NCI-H2171 treated with DMSO at 0.1 percent for 48 hours (cell line): Measurements from ENCODE around the gene LMBRD1.
A peak's percentile ranks its signal among the peaks of the same experiment; 100 is the strongest.
"Not testable (repeated sequence)": the region's sequence is repeated elsewhere in the genome, so short reads cannot be mapped to it uniquely, and the experiment has no call there.

Experiments
- DNase-seq: peaks from one replicate; lab custom pipeline; 2025; lab: John Stamatoyannopoulos, UW

LMBRD1 gene

DNA sequence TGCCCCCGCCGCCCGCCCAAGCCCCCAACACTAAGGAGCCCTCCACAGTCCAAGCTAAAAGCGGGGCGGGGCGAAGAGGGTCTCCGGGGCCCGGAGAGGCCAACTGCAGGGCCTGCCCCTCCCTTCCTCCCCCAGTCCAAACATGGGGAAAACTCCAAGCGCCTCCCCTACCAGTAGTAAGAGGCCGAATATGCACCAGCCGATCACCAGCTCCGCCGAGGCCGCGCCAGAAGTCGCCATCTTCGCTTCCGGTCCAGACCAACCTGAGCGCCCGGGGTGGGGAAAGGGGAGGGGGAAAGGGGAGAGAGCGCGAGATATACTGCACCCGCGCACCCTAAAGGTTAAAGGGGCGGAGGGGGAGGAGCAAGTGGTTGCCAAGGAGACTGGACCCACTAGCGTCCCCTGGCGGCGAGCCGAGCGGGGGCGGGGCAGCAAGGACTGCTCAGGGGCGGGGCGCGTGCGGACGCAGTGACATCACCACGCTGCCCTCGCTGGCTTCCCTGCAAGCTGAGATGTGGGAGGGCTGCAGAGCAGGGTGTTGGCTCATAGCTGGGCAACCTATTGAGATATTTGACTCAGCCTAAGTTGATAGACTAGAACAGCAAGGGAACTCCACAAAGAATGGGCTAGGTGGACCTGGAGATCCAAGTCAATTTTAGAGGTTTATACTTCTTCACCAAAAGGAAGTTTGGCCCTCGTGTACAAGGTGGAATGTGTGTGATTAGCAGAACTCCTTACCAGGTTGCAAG, at the start of gene LMBRD1:
Gene LMBRD1, minus strand, starts transcription at position 369 of the 749 bp plus-strand sequence. Its CDS starts 129 bp downstream, at position 240.
- peak; percentile 97 for DNase-seq

DNA sequence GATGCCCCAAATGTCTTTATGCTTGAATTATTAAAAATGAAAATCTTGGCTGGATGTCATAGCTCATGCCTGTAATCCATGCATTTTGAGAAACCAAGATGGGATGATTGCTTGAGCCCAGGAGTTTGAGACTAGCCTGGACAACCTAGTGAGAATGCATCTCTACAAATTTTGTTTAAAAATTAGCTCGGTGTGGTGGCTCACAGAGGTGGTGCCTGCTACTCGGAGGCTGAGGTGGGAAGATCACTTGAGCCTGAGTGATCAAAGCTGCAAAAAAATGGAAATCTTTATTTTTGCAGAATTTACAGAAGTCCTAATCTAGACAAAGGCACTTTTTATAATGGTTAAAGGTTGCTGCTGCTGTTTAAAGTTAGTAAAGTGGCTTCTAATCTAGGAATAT, 49.5 kb upstream of the LMBRD1 start:
- DNase-seq: no peak

DNA sequence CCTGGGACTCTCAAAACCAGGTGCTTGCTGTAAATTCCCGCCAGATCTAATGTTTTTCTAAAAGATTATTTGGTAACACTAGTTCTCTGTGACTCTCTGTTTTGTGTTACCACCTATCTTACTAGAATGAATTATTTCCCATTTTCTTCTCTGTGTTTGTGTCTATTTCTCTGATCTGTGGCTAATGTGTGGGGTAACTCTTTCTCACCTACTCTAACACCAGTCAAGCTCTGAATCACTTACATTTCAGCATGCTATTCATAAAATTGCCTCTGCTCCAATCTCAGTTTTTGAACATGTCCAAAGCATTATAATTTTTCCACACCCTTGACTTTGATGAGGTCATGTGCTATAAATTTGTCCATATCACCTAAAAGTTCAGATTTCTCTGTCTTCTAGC, 46.4 kb upstream of the LMBRD1 start:
- no peak for DNase-seq

DNA sequence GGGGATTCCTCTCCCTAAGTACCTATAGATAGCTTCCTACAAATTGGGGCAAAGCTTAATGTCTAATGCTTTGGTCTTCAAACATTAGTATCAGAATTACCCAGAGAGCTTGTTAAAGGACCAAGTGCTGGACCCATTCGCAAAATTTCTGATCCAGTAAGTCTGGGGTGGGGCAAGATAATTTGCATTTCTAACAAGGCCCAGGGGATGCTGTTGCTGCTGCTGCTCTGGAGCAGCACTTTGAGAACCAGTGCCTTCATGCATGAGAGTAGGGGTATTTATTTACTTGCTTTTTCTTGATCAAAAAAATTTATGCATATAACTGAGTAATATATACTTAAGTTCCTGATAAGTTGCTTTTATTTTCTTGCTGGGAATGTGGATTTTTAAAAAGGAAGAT, 45.1 kb upstream of the LMBRD1 start:
- DNase-seq: no peak

DNA sequence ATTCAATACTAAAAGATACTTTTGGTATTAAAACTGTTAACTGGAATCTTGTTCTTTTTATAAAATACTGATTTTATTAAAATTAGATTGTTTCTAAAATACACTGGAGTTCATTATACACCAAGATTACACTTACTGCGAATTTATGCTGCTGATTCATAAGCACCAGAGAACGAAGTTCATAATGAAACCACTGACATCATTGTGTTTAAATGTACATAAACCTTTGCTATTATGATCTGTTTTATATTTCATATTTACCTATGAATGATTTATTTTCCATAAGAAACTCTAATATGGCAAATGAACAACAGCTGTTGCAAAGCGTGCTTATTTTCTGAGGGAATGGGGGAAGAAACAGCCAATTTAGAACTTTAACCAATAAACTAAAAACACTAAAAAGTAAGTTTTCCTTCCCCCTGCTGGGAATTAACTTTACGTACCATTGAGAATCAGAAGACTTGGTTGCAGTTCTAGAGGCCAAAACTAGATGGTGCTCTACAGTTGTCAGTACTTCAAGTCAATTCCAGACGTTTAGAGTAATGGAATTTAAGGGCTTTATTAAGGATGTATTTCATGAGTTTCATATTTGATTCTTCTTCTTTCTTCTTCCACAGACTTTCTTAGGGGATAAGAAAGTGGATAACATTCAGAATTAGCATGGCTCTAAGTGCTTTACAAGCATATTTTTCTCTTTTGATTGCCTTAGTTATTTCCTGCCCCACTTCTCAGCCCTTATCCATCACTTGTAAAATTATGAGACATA, 38.8 kb upstream of the LMBRD1 start:
- peak; percentile 79 for DNase-seq

DNA sequence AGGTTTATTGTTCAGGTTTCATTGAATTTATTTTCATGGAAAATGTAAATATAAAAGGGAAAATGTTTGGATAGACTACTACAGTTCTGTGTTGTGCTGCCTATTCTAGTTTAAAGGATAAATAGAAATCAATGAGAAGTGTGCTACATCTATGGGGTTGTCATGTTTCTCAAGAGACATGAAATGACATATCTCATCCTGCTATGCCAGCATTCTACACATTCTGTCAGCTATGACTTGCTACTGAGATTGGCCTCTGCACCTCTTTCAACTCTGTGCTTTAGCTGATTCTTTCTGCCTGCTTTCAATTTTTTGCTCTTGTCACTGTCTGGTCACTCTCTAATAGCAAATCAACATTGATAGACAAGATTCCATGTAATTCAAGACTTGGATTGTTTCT, 35.7 kb upstream of the LMBRD1 start:
- DNase-seq: no peak

DNA sequence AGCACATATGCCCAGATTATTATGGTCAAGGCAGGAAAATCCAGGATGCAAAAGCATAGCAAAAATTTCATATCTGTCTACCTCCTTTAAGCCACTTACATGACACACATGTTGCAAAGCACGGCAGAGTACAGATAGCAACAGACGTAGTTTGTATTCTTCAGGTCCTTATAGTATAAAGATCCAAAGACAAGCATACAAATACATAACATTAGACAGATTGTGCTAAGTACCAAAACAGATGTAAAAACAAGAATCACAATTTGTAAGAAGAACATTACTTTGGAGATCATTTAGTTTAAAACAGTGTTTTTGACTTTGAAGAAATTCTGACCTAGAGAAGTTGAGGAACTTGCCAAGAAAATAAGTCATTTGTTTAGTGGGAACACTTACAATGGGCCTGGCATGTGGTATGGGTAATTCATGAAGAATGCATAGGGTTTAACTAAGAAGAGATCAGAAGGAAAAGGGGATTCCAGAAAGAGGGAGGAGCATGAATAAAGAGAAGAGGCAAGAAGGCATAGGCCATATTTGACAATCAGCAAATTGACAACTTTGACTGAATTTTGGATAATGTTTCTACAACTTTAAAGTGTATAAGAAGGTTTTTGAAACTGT, 30.6 kb upstream of the LMBRD1 start:
- DNase-seq: no peak

DNA sequence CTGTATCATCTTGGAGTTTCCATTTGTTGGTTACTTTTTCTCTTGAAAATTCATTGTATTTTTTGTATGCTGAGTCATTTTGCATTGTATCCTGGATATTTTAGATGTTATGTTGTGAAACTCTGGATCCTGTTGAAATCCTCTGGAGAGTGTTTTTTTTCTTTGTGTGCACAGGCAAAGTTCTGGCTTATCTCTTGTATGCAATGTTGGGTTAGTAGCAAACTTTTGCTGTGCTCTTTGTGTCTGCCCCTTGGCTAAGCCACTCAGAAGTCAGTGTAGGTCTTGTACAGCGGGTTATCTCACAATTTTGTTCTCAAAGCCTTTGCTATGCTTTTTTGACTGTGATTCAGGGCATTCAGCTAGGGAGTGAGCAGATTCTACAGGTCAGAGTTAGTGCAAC, 29.1 kb upstream of the LMBRD1 start:
- DNase-seq: no peak

DNA sequence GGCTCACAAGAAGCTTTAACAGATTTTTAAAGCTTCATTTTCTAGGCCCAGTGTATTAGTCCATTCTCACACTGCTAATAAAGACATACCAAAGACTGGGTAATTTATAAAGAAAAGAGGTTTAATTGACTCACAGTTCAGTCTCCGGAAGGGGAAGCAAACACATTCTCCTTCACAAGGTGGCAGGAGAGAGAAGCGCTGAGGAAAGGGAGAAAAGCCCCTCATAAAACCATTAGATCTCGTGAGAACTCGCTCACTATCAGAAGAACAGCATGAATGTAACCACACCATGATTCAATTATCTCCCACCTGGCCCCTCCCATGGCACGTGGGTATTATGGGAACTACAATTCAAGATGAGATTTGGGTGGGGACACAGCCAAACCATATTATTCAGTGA, 27.5 kb upstream of the LMBRD1 start:
- not testable (repeated sequence) for DNase-seq

DNA sequence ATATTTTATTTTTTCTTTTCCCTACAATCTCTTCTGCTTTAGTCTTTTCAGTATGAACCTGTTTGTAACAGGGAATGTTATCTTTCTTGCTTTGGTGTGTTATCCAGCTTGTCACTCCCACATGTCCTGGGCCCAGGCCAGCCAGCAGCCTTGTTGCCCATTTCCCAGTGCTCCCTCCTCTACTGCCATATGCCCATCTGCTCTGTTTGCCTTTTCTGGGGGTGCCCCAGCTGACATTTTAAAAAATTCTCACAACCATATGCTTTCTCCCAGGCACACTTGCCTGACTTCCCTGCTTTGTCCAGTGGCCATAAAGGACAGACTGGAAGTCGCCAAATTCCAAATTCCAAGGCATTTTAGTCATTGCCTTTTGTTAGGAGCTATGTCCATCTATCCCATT, 23.6 kb upstream of the LMBRD1 start:
- DNase-seq: peak; percentile 51

DNA sequence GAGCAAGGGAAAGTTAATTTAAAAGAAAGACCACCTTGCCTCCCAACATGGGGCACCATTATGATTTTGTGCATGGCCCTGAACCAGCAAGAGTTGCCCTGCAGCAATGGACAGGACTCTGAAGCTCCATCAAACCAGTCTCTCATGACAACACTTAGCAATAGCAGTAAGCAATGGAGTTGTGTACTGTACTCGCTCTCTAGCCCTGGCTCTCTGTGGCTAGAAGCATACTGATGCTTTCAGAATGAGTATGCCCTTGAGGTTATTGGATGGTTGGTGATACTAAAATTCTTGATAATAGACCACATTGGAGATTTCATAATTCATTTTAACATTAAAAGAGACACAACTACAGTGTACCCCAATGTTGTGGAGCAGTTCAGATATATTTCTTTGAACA, 23.2 kb upstream of the LMBRD1 start:
- no peak for DNase-seq

DNA sequence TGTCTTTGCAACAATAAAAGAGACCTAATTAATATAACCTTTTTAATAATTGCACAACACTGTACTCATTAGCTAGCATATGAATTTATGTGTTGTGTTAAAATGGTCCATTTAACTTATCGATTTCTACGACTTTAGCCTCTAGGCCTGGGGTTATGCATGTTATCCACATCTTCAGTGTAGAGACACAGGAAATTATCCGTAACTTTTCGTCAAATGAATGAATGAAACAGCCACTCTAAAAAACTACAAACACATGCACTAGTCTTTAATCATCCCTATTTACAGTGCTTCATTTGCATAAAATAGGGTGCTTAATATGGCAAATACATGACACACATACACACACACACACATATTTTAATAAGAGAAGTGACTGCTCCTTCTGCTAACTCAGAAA, 22.3 kb upstream of the LMBRD1 start:
- DNase-seq: no peak

DNA sequence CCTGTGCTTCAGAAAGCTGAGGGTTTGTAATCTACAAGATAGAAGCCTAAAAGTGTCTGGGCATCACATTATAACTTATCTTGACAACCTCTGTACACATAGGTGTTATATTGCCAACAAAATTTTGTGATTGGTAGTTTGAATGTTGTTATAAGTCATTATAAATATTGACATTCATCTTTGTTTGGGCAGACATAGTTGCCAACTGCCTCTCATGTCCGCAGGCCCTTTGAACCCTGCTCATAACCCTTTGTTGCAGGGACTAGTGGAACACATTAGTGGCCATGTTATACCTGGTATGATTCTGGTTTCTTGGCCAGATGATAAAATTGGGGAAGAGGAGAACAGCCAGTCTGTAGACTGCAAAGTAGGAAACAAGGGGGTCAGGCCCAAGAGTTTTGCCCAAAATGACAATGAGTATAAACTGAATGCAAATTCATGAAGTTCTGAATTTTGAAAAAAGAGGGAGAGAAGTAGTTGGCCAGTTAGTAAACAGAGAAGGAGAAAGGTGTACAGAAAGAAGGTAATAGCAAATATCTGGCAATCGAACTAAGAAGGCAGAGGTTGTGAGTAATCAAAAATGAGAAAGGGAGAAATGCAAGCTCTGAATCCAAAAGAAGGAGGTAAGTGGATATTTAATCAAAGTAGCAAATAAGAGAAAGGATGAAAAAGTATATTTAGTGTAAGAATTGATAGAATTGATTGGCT, 21.6 kb upstream of the LMBRD1 start:
- no peak for DNase-seq

DNA sequence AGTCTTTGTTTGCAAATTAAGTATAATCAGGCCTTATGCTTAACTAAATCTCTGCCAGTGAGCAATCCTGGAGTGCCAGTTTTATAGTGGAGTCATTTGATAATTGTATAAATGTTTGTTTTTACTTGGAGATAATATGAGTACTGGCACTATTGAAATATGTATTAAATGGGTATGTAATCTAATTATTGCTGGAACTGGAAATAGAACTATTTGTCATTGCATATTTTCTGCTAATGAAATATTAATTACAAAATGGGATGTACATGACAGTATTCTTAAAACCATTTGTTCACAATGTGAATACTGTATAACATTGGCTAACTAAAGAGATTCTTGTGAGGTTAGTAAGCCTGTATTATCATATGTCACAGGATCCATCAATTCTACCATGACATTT, 20.5 kb upstream of the LMBRD1 start:
- no peak for DNase-seq

DNA sequence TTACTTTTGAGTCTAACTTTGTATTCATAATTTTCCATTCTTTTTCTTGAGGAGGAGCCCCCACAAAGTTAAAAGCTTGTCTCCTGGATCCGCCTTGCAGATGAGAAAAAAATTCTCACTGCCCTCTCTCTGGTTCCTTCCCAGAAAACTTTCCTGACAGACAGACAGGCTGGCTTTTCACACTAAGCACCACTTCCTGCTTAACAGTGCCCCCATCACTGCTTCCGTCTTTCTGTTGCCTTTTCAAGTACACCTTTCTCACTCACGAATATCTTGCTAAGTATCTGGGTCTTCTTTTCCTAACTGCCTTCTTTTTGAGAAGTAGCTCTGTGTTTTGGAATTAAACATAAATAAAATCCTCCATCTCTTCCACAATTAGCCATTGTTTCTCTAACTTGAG, 19.8 kb upstream of the LMBRD1 start:
- DNase-seq: no peak

DNA sequence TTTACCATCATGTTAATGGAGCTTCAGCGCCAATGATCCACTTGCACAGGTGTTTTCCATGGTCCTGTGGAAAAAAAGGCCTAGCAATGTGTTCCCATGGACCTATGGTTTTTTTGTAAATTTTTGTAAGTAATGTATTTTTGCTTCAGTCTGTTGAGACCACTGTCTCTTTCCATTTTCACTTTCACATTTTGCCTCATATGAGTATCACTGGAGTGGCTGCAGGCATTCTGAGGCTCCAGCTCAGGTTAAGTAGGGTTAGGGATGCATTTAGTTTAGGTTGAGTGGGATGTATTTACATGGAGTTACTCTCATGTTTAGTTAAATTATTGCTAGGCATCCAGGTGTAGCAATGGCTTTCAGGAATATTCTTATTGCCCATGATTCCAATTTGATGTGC, 19.2 kb upstream of the LMBRD1 start:
- no peak for DNase-seq

DNA sequence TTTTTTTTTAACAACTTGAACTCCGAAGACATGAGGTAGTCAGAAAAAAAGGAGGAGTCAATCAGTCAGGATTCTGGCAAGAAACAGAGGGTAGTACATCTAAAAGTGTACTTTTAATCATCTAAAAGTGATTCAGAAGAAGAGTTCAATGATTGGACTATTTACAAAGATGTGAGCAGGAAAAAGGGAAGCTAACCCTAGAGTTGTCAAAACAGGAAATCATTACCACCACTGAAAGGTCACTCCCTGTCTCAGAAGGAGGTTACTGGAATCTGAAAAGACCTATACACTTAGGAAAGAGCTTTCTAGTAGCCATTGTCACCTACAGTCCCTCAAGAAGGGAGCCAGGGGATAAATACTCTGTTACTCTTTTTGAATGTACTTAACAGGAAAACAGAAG, 16.7 kb upstream of the LMBRD1 start:
- no peak for DNase-seq

DNA sequence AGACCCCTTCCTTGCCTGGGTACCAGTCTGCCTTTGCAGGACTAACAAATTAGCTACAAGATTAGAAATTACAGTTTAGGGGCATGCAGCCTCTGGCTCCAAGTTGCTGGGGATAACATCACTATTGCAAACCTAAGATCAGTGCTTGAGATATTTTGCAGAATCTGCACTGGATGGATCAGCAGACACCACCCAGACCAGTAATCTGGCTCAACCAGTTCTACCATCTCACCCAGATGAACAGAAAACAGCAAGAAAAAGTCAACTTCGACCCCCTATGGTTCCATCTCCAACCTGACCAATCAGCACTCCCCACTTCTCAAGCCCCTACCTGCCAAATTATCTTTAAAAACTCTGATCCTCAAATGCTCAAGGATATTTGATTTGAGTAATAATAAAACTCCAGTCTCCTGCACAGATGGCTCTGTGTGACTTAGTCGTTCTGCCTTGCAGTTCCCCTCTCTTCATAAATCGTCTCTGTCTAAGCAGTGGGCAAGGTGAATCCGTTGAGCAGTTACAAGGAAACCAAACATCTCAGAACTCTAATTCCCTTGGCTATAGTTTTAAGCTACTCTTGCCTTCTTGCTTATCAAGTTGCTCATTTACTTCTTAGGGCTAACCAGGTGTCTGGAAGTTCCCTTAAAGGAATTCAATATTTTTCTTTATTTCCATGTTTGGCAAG, 16.1 kb upstream of the LMBRD1 start:
- no peak for DNase-seq

DNA sequence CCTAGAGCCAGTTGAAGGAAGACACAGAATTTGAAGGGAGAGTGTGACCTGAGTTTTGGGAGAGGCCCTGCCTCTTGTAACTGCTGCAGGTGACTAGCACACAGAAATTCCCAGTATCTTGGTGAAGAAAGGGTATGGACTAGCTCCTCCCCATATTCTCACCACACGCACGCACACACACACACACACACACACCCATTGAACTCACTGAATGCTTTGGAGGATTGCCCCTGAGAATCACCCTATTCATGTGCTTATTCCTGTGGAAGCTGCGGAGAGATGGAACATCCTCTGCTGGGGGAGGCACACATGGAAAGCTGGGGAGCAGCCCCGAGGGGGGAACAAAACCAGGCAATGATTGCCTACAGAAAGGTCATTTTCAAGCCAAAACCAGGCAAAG, 6.2 kb upstream of the LMBRD1 start:
- no peak for DNase-seq

DNA sequence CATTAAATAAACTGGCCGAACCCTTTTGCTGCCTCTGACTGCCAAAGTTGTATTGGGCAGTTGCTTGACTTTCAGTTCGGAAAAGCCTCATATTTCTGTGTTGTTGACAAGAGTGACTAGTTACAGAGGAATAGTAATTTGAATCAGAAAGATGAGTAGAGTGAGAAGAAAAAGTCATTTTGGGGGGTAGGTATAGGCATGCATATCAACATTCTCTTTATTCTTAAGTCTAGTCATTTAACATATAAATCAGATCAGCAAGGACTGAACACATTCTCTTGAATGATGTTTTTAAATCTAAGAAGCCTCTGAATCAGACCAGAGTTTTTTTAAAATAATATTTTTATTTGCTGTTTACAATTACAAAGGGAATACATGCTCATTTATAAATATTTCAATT, 4.9 kb upstream of the LMBRD1 start:
- no peak for DNase-seq

DNA sequence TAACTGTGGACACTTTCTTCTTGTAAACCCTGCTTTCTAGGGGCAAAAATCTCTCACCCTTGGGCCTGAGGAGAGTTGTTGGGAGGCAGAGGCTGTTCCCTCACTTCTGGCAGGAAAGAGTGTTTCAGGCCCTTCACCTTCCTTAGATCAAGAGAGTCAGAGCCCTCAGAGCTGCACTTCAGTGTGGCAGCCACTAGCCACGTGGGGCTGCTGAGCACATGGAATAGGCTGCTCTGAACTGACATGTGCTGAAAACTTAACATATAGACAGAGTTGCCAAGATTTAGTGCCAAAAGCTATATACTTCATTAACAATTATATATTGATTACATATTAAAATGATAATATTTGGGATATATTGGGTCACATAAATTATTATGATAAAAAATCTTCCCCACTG, 4.4 kb upstream of the LMBRD1 start:
- no peak for DNase-seq

DNA sequence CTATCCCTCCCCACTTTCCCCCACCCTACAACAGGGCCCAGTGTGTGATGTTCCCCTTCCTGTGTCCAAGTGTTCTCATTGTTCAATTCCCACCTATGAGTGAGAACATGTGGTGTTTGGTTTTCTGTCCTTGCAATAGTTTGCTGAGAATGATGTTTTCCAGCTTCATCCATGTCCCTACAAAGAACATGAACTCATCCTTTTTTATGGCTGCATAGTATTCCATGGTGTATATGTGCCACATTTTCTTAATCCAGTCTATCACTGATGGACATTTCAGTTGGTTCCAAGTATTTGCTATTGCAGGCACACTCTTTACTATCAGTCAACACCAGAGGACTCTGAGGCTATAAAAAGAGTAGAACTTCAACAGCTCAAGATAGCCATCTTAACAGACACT, 2.0 kb upstream of the LMBRD1 start:
- not testable (repeated sequence) for DNase-seq
